ENCODE data around the gene RPS15A.

Gene RPS15A

DNA sequence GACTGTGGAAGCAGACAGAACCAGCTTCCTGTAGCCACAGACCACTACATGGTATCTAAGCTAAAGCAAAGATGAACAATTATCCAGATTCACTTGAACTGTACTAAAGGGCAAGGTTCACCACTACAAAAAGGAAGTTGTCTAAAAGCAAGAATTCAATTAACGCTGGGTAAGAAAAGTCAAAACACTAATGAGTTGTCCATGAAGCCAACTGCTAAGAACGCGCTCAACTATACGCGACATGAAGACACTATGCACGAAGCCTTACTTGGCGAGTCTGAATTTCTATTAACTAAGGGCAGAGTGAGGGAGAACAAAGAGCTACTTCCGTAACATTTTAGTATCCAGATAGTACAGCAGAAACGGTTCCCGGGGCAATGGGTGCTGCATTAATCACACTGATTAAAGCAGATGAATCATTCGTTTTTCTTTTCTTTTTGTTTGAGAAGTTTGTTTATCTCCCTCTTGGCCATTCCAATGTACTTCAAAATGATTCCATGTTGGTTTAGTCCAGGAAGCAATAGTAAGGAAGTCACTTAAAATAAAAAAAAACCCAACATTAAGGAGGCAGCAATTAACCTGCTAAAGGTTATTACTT lies 2.8 kb upstream of the RPS15A start:
- no peaks in the 10 kb centered on the region for H3K27me3 ChIP-seq
- H3K4me3 ChIP-seq (ENCODE audit: low read depth, low read length) = no peak overlapping the region
- H3K36me3 ChIP-seq = peaks cover 78% of the 10 kb centered on the region
- TF ChIP-seq, protein P1, sequence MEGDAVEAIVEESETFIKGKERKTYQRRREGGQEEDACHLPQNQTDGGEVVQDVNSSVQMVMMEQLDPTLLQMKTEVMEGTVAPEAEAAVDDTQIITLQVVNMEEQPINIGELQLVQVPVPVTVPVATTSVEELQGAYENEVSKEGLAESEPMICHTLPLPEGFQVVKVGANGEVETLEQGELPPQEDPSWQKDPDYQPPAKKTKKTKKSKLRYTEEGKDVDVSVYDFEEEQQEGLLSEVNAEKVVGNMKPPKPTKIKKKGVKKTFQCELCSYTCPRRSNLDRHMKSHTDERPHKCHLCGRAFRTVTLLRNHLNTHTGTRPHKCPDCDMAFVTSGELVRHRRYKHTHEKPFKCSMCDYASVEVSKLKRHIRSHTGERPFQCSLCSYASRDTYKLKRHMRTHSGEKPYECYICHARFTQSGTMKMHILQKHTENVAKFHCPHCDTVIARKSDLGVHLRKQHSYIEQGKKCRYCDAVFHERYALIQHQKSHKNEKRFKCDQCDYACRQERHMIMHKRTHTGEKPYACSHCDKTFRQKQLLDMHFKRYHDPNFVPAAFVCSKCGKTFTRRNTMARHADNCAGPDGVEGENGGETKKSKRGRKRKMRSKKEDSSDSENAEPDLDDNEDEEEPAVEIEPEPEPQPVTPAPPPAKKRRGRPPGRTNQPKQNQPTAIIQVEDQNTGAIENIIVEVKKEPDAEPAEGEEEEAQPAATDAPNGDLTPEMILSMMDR (IDR thresholded peaks at IDR 0.05; ENCODE audit: low read depth, low read length) = no peak
- DNase-seq = no peak
- H3K4me1 ChIP-seq = no peaks in the 10 kb centered on the region; the same call in 1 of the 2 replicates
- no peaks in the 10 kb centered on the region for H3K9me3 ChIP-seq

DNA sequence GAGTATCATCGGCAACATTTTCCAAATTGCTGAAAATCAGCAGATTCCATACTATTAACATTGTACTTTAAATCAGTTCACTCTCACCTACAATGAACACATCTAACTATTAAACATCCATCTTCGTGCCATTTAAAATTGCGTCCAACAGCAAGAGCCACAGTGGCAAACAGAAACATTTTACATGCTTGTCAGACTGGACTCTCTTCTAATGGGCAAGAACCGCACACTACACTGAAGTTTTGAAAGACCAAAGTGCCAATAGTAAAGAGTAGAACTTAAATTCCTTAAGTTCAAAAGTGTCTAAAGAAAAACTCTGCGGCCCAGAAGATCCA lies 652 bp downstream of the RPS15A start:
- TF ChIP-seq, protein P1 (IDR thresholded peaks at IDR 0.05; ENCODE audit: low read depth, low read length) = no peak
- H3K36me3 ChIP-seq = peaks cover 82% of the 10 kb centered on the region

DNA sequence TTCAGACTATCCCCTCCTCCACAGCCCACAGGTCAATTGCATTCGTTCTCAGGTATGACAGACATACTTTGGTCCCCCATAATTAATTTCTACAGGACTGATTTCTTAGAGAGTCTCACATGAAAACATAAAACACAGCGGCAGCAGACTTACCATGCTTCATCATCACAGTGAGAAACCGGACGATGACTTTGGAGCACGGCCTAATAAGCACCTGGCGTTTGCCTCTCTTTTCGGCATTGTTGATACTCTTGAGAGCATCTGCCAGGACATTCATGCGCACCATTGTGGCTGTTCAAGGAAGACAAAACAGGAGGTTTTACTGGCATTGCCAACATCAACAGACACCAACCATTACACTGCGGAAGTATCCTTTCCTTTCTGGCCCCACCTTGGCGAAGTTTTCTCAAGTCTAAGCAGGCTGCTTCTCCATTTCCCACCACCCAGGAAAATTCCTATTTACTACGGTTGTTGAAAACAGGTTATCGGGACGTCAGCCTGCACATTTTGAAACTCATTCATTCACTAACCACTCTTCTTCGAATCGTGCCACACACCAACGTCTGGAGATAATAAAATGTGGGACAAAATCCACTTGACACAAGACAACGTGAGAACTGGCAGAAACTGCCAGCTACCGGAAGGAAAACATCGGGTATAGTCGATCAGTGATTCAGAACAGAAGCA lies 1.2 kb downstream of the RPS15A start:
- TF ChIP-seq, protein P1 (IDR thresholded peaks at IDR 0.05; ENCODE audit: low read depth, low read length) = no peak
- peak overlapping the region; percentile 89 for H3K4me3 ChIP-seq (ENCODE audit: low read depth, low read length)
- peaks cover 8% of the 10 kb centered on the region; the same call in 1 of the 2 replicates for H3K4me1 ChIP-seq
- DNase-seq = no peak
- no peaks in the 10 kb centered on the region for H3K27me3 ChIP-seq
- peaks cover 82% of the 10 kb centered on the region for H3K36me3 ChIP-seq
- no peaks in the 10 kb centered on the region for H3K9me3 ChIP-seq

More for the DNA sequence above, 652 bp downstream of the RPS15A start:
- Histone ChIP-seq H3K9me3 (no peaks in the 10 kb centered on the region), H3K4me3 (ENCODE audit: low read depth, low read length) (peak overlapping the region; percentile 89), H3K27me3 (no peaks in the 10 kb centered on the region), H3K4me1 (peaks cover 8% of the 10 kb centered on the region; the same call in 1 of the 2 replicates)
- DNase-seq = no peak

DNA sequence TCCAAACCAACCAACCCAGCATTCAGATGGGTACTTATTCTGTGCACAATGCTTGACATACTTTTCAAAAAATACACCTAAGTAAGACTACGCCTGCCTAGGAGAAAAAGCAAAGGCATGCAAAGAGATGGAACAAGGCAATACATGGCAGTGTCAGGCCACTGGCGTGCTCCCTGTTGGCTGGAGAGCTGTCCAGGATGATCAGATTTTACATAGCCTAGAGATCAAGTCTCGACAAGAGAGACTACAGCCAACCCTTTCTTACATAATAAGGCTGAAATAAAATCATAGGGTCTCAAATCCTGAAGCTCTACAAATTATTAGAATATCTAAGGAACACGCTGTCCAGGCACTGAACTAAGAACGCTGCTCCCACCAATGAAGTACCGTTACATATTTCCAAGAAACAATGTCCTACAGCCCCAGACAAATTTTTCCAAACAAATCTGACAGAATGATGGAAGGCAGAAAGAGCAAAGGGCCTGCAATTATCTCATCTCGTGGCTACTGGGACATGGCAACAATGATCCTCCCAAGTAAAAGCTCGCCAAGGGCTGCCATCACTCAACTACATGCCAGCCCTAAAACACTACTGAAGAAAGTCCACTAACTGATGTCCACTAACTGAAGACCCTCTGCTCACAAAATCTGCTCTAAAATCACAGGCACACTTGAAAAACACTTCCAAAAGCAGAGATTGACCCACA lies 5.1 kb downstream of the RPS15A start:
- no peak overlapping the region; the same call in 1 of the 2 replicates for H3K4me3 ChIP-seq (ENCODE audit: low read depth, low read length)
- peaks cover 76% of the 10 kb centered on the region for H3K36me3 ChIP-seq
- no peaks in the 10 kb centered on the region for H3K9me3 ChIP-seq
- no peak for DNase-seq
- H3K27me3 ChIP-seq = no peaks in the 10 kb centered on the region
- H3K4me1 ChIP-seq = peaks cover 8% of the 10 kb centered on the region; the same call in 1 of the 2 replicates
- TF ChIP-seq, protein P1 (IDR thresholded peaks at IDR 0.05; ENCODE audit: low read depth, low read length) = no peak

DNA sequence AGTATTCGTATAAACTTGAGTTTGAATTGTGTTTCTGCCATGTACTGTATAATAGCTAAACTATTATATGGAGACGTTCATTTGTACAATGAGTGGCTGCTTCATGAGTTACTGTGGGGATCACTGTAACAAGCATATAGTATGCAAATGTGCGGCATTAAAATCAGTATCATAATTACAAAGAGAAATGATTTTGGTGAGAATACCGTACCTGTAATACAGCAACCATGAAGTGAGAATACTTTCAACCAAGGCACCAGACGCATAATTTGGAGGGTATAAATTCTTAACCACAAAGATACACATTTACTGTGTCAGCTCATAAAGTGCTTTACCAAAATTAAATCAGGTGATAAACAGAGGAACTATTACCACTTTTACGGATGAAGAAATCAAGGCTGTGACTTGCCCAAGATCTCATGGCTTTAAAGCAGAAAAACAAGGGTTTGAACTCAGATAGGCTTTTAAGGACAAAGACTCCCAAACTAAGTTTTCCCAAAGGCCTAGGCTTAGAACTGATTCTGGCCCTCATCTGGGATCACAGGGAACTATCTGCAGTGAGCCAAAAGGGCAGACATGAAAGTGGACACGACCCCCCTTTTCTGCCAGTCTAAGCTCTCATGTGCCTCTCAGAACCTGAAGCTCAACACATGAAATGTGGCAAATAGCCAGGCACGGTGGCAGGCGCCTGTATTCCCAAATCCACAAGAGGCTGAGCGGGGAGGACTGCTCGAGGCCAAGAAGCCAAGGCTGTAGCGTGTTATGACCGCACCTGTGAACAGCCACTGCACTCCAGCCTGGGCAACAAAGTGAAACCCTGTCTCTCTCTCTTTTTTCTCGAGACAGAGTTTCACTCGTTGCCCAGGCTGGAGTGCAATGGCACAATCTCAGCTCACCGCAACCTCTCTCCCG lies 6.4 kb downstream of the RPS15A start:
- TF ChIP-seq, protein P1 (IDR thresholded peaks at IDR 0.05; ENCODE audit: low read depth, low read length) = no peak
- H3K4me3 ChIP-seq (ENCODE audit: low read depth, low read length) = no peak overlapping the region
- no peaks in the 10 kb centered on the region for H3K9me3 ChIP-seq
- peaks cover 8% of the 10 kb centered on the region; the same call in 1 of the 2 replicates for H3K4me1 ChIP-seq
- no peak for DNase-seq
- H3K27me3 ChIP-seq = no peaks in the 10 kb centered on the region
- peaks cover 65% of the 10 kb centered on the region for H3K36me3 ChIP-seq

Measured in BE2C (cell line).